BE2C (cell line): ENCODE results near the gene SLMAP.

Experiments used
- DNase-seq: peaks from one replicate; pipeline ENCODE4 v3.0.0-alpha.2; 2020
- H3K27me3 ChIP-seq: fragments of 250-450 bp; sonication (Bioruptor Pico); 2 replicates; pipeline ENCODE4 v1.5.1; 2020; ENCODE audit warnings: mild to moderate bottlenecking
- H3K36me3 ChIP-seq: fragments of 250-450 bp; sonication (Bioruptor Pico); 2 replicates; pipeline ENCODE4 v1.5.1; 2020; ENCODE audit warnings: mild to moderate bottlenecking
- H3K4me1 ChIP-seq: fragments of 250-450 bp; sonication (Bioruptor Pico); 2 replicates; pipeline ENCODE4 v1.5.1; 2020
- H3K4me3 ChIP-seq: 2 replicates; pipeline ENCODE4 v1.5.1; 2011; ENCODE audit warnings: low read depth, low read length
- H3K9me3 ChIP-seq: fragments of 250-450 bp; sonication (Bioruptor Pico); 2 replicates; pipeline ENCODE4 v1.5.1; 2020
- TF ChIP-seq, protein P1 (sequence below): IDR thresholded peaks from 2 replicates; pipeline ENCODE4 v1.5.1; 2012; ENCODE audit warnings: mild to moderate bottlenecking, low read depth, low read length

SLMAP gene

DNA sequence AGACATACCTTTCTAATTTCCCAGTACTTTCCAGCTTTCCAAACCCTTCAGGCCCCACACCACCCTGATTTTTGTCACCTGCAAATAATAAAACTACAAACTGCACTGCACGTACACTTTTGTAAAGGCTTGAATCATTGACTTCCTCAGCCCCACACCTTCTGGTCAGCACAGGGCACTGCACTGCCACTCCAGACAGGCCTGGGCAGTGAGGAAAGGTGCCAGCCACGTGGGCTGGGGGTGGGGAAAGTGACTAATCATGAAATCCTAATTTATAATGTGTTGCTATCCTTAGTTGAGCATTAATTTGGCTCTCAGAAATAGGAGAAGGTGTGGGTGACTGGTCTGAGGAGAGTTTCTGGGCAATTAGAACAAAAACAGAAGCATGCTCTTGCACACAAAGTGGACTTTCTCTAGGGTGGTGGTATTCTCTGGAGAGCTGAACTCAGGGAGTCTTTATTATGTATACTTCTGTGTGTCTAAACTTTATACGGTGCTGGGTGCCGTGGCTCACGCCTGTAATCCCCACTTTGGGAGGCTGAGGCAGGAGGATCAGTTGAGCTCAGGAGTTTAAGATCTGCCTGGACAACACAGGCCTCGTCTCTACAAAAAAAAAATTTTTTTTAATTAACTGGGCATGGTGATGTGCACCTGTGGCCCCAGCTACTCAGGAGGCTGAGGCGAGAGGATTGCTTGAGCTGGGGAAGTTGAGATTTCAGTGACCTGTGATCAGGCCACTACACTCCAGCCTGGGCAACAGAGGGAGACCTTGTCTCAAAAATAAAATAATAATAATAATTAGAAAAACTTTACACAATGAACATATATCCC is 193.9 kb downstream of the SLMAP start:
- no peak for DNase-seq
- no peaks in the 10 kb centered on the region for H3K36me3 ChIP-seq

GRCh38 chr3:57951066-57951882 is 195.2 kb downstream of the SLMAP start:
- TF ChIP-seq, protein P1, sequence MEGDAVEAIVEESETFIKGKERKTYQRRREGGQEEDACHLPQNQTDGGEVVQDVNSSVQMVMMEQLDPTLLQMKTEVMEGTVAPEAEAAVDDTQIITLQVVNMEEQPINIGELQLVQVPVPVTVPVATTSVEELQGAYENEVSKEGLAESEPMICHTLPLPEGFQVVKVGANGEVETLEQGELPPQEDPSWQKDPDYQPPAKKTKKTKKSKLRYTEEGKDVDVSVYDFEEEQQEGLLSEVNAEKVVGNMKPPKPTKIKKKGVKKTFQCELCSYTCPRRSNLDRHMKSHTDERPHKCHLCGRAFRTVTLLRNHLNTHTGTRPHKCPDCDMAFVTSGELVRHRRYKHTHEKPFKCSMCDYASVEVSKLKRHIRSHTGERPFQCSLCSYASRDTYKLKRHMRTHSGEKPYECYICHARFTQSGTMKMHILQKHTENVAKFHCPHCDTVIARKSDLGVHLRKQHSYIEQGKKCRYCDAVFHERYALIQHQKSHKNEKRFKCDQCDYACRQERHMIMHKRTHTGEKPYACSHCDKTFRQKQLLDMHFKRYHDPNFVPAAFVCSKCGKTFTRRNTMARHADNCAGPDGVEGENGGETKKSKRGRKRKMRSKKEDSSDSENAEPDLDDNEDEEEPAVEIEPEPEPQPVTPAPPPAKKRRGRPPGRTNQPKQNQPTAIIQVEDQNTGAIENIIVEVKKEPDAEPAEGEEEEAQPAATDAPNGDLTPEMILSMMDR = no peak
- no peak overlapping the region for H3K4me3 ChIP-seq
- DNase-seq = peak; percentile 64

More for the DNA sequence above, 193.9 kb downstream of the SLMAP start:
- TF ChIP-seq, protein P1 = 0 out of 2 replicates have a peak, but pooled peaks have one; percentile 3
- no peaks in the 10 kb centered on the region for H3K27me3 ChIP-seq
- peaks cover 6% of the 10 kb centered on the region for H3K4me1 ChIP-seq
- no peak overlapping the region for H3K4me3 ChIP-seq
- no peaks in the 10 kb centered on the region for H3K9me3 ChIP-seq

DNA sequence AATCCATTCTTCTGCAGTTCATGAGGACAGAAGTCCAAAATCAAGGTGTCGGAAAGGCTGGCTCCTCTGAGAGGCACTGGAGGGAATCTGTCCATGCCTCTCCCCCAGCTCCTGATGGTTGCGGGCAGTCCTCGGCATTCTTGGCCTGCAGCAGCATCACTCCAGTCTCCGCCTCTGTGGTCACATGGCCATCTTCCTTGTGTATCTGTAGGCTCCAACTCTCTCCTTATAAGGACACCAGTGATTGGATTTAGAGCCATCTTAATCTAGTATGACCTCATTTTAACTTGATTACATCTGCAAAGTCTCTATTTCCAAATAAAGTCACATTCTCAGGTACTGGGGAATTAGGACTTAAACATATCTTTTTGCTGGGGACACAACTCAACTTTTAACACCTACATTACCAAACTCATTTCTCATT is 196.1 kb downstream of the SLMAP start:
- no peak overlapping the region for H3K4me3 ChIP-seq
- DNase-seq = peak; percentile 60
- H3K9me3 ChIP-seq = no peaks in the 10 kb centered on the region
- H3K4me1 ChIP-seq = peaks cover 6% of the 10 kb centered on the region
- no peaks in the 10 kb centered on the region for H3K36me3 ChIP-seq
- no peaks in the 10 kb centered on the region for H3K27me3 ChIP-seq
- TF ChIP-seq, protein P1 = no peak

More at GRCh38 chr3:57951066-57951882, 195.2 kb downstream of the SLMAP start:
- no peaks in the 10 kb centered on the region for H3K9me3 ChIP-seq
- H3K36me3 ChIP-seq = no peaks in the 10 kb centered on the region
- H3K4me1 ChIP-seq = peaks cover 6% of the 10 kb centered on the region
- H3K27me3 ChIP-seq = no peaks in the 10 kb centered on the region

DNA sequence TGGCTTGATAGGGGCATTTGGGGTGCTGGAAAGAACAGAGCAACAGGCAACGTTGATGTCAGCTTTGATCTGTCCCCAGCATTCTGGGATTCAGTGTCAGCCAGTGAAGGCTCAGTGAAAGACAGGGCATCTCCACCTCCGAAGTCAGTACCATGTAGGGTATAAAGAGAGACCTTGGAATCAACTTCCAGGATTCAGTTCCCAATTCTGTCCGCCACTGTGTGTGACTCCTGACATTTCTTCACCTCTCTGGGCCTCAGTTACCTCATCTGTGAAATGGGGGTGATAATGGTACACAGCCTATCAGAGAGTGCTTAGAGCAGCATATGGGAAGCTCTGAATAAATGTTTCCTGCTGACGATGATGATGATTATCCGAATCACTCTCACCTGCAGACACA is 196.5 kb downstream of the SLMAP start:
- no peak for DNase-seq
- TF ChIP-seq, protein P1 = no peak
- no peaks in the 10 kb centered on the region for H3K36me3 ChIP-seq
- H3K4me3 ChIP-seq = no peak overlapping the region
- H3K4me1 ChIP-seq = peaks cover 6% of the 10 kb centered on the region
- no peaks in the 10 kb centered on the region for H3K27me3 ChIP-seq
- no peaks in the 10 kb centered on the region for H3K9me3 ChIP-seq

GRCh38 chr3:57953576-57953975 is 197.5 kb downstream of the SLMAP start:
- H3K4me3 ChIP-seq = no peak overlapping the region
- H3K36me3 ChIP-seq = no peaks in the 10 kb centered on the region
- peaks cover 6% of the 10 kb centered on the region for H3K4me1 ChIP-seq
- no peaks in the 10 kb centered on the region for H3K27me3 ChIP-seq
- TF ChIP-seq, protein P1 = no peak
- no peak for DNase-seq
- H3K9me3 ChIP-seq = no peaks in the 10 kb centered on the region
